GM18507 (cell line): ENCODE measurements around the gene M1AP.

Experiments used
- DNase-seq: peaks from one replicate; pipeline ENCODE4 v3.0.0; 2011; ENCODE audit warnings: low read depth; ENCODE audit not compliant: insufficient read length; ENCODE audit errors: extremely low spot score
- FAIRE-seq: peaks from 2 replicates; lab custom pipeline; 2011; peaks lifted over from hg19 to GRCh38; lab: Jason Lieb, UNC

M1AP gene

DNA sequence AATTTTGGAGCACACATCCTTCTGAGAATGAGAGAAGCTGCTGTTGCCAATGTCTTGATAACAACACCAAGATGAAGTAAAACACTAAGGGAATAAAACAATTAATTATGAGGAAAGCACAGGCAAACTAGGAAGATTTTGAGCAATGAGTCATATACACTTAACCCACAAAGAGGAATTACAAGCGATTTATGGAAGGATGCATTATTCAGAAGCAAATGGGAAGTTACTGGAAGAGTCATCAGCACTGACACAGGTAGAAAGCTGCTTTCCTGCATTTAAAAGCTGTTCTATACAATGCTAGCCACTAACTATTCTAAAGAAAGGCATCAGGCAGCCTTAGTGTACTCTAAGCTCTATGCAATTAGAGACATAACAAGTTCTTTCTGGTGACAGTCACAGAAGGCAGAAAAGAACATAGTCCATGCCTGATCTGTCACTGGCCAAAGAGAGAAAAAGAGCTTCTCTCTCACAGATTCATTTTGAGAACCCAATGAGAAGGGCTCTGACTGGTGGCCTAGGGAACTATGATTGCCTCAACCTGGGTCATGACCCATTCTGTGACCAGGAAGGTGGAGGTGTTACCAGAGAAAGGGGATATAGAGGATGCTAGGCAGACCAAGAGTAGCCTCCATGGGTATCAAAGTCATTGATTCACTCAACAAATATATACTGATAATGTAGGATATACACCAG, 45.4 kb downstream of the M1AP start:
- FAIRE-seq (no peak), DNase-seq (no peak)

DNA sequence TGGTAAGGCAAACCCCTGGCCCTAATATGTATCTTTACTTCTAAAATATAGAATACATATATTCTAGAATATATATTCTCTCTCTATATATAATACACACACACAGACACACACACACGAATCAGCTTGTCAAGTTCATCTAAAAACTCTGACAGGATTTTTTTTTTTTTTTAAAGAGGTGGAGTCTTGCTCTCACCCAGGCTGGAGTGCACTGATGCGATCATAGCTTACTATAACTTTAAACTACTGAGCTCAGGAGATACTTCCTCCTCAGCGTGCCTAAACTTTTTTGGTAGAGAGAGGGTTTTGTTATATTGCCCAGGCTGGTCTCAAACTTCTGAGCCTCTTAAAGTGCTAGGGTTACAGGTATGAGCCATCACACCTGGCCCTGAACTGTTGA, 48.5 kb downstream of the M1AP start:
- FAIRE-seq (no peak), DNase-seq (no peak)

DNA sequence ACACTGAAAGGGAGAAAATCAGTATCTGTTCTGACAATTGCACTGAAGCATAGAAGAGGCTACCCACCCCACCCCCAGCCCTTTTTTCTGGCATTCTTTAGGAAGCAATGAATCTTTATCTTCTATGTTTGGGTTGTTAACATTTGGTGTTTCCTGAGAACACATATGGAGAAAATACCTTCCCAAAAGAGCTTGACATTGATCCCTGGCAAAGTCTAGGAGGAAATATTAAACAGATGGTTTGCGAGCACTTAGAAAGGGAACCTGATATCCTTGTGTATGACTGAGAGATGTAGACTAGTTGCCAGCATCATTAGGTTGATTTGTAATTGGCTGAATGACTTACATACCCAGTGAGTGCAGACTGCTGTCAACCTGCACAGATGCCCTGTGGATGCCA, 50.7 kb downstream of the M1AP start:
- no peak for FAIRE-seq
- DNase-seq = no peak

DNA sequence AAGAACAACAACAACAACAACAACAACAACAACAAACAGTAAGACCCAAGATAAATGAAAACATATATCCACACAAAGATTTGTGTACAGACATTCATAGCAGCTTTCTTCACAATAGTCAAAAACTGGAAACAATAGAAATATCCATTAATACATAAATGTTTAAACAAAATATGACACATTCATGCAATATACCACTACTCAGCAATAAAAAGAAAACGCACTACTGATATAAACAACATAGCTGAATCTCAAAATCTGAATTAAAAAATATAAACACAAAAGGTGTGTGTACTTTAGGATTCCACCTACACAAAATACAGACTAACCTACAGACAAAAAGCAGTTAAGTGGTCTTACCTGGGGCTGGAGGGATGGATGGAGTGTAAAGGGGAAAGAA, 51.5 kb downstream of the M1AP start:
- DNase-seq = no peak
- FAIRE-seq = no peak

DNA sequence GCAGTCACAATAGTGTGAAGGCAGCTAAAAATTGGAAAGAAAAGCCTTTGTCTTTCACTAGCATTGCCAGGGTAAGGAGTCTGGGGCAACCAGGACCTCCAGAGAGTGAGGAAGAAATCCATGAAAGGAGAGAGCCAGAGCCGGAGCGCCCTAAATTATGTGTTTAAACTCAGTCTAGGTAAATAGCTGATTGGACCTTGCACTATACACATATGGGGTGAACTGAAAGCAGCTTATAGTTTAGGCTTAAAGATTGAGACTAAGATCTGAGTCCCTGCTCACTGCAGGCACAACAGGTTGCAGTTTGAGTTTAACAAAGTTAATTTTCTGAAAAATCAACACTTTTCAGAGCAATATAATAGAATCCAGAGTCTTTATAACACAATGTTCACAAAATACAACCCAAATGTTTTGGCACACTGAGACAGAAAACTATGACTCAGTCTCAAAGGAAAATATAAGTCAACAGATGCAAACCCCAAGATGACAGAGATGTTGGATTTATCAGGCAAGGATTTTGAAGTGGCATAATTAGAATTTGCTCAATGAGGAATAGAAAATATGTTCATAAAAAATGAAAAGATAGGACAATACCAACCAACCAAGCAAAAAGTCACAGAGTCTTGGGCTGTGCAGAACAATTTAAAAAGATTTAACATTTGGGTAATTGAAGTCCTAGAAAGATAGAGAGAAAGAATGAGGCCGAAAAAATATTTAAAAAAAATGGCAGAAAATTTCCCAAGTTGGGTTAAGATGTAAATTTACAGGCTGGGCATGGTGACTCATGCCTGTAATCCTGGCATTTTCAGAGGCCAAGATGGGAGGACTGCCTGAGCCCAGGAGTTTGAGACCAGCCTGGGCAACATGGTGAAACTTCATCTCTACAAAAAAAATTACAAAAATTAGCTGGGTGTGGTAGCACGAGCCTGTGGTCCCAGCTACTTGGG, 54.0 kb downstream of the M1AP start:
- DNase-seq = no peak
- no peak for FAIRE-seq

DNA sequence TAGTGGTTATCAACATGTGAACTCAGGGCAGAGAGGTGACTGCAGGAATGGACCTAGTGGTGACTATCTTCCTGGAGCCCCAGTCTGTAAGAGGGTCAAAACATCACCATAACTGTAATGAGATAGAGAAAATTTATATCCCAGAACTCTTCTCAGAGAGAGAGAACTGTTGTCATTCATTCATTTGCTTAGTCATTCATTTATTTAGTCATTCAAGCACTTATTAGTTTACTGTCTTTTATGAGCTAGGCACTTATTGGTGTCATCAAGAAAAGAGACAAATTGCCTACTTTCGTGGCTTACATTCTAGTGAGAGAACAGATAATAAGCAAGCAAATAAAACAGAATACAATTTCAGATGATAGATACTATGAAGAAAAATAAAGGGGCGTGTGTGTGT, 59.5 kb downstream of the M1AP start:
- FAIRE-seq (no peak), DNase-seq (no peak)

DNA sequence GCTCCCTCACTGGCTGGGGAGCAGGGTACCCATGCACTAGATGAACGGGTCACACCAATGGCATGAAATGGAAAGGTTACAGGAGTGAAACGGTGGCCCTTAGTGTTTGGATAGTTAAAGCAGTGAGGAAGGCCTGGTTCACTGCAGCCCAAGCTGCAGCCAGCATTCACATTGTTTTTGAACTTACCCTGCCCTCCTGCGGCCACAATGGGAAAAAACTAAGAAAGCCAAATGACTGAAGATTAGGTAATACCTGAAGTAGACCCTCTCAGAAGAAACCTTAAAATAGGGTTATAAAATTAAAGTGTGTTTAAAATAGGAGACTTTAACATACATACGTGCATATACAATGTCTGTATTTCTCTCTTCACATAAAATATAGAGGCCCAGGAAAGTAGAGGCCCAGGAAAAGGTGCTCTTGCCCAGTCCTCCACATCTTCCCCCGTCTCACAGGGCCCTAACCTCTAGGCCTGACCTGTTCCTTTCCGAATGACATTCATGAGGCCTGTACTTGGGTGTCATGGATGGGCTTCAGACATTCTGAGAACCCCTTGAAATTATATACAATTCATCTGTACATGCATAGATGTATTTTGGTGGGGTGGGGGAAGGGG, 60.4 kb downstream of the M1AP start:
- FAIRE-seq (peak; percentile 90), DNase-seq (peak; percentile 64)

DNA sequence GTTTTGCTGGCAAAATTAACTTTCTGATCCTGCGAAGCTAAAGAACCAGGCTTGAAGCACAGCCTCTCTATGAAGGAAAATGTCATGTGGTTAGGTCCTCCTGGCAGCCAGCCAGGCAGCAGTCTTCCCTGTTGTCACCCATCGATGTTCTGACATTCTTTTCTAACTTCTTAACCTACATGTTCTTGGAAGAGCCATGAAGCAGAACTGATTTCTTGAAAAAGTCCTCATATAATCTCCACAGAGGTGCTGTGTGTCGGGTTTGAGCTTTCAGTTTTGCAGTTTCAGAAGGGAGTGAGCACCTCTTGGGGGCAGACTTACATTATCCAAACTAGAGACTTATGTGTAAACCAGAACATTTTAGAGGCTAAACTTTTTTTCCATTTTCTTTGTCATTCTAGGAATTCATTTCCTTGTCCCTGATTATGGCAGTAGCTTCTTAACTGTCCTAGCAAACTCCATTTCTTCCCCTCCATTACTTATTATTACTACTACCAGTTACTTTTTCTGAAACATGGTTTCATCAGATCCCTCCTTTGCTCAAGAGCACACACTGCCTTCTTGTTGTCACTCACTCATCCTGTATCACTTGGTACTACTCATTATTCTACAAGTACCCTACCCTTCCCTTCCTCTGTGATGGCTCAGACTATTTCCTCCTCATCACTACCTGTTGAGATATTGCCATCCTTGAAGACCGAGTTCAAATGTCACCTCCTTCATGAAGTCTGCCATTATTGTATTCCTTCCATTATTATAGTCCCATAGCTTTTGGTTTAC, 62.5 kb downstream of the M1AP start:
- DNase-seq (no peak), FAIRE-seq (peak; percentile 87)

DNA sequence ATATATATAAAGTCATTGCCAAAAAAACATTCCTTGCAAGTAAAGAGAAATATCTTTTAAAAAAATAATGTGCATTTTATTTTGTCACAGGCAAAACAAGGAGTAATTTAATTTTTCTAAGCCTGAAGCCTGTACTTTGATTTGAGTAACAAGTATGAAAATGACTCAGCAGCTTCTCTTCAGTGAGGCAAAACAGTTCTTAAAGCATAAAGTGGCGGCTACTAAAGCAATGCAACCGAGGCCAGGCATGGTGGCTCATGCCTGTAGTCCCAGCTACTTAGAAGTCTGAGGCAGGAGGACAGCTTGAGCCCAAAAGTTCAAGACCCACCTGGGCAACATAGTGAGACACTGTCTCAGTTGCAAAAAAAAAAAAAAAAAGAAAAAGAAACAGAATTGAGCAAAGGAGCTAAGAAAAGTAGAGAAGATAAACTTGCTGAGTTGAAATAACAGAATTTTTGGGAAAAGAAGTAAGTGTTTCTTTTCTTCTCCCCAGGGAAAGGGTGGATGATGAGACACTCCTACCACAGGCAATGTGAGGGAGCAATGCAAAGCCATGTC, 64.0 kb downstream of the M1AP start:
- peak; percentile 69 for FAIRE-seq

DNA sequence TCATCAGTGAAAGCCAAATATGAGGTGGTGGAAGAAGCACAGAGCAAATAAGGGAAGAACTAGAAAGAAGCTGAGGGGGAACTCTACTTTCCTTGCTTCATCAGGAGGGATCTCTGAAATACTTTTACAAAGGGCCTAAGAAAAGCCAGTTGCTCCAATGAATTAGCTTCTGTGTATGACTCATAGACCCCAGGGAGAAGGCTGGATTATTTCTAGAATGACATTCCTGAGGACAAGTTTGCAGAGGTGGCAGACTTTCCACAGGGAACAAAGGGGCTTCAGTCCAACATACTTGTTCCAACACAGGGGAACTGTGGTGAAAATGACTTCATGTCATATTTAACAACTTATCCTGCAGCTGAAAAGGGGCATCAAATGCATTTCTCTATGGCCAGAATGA, 64.6 kb downstream of the M1AP start:
- DNase-seq = no peak
- no peak for FAIRE-seq

More for the DNA sequence above, 64.0 kb downstream of the M1AP start:
- DNase-seq = no peak

DNA sequence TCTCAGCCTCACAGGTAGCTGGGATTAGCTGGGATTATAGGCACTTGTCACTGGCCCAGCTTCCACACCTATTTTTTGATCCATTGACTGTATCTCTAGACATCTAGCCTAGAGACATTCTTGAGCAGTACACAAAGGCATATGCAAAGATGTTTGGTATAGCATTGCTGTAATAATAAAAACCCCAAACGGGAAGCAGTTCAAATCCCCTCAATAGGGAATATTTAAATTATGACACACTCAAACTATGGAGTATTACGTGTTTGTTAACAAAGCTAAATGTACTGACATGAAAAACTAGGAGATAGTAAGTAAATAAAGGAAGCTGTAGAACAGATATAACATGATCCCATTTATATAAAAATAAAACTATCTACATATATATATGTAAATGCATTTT, 65.9 kb downstream of the M1AP start:
- no peak for DNase-seq
- no peak for FAIRE-seq

DNA sequence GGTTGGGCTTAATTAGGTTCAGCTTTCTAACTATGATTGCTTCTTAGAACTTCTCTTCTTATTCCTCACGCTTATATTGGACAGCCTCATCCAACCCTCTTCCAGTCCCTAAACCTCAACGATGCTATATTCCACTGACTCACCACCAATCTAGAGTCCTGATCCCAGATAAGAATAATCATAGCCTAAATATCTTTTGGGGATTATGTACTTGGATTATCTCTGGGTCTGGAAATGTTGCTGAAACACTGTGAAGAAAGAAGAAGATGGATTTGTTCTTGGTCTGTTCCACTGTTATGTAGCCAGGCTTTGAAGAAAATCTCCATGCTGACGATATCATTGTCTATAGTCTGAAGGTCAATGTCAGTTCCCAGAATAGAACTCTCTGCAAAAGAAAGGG, 66.7 kb downstream of the M1AP start:
- DNase-seq = no peak

DNA sequence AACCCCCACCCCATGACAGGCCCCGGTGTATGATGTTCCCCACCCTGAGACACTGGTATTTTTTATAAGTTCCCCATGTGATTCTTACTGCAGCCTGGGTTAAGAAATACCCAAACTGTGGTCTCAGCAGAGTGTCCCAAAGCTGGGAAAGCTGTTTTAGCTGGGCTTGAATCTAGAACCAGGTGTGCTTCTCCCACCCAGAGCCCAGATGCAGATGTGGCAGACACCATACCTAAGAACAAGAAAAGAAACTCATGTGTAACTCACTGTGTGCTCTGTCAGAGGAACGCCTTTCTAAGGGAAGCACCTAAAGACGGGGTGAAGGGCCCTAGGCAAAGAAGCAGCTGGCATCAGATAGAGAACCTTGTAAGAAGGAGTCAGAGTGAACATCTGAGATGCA, 69.7 kb downstream of the M1AP start:
- no peak for DNase-seq
- peak; percentile 35 for FAIRE-seq

More for the DNA sequence above, 66.7 kb downstream of the M1AP start:
- no peak for FAIRE-seq

DNA sequence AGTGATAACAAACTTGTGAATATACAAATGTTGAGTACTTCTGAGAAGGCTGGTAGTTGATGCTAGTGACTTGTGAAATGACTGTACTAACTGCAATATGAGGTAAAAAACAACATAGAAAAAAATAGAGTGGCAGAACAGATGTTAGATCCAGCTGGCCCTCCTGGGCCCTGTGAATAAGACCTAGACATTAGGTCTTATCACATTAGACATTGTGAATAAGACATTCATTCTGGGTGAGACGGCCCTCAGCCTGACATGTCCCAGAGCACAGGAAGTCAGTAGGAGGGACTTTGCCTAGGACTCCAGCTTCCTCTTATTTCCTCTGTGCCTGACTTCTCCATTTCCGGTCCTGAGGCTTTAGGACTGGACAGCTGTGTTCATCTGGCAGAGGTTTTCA, 70.7 kb downstream of the M1AP start:
- DNase-seq (no peak), FAIRE-seq (peak; percentile 68)

DNA sequence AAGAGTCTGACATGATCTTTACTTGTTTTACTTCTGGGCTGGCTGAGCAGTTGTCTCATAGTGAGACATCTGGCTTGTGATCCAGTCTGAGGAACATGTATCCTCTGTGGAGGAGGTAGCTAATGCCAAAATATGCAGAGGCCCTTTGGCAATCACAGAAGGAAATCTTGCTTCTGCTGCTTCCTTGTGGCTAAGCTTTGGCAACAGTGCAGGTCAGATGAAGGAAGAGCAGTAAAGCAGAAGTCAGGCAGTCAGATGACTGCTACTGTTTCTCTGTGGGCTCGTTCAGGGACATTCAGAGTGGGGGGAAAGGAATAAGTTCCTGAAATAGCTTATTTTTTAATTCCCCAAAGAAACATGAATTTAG, 71.3 kb downstream of the M1AP start:
- peak; percentile 26 for FAIRE-seq
- no peak for DNase-seq

DNA sequence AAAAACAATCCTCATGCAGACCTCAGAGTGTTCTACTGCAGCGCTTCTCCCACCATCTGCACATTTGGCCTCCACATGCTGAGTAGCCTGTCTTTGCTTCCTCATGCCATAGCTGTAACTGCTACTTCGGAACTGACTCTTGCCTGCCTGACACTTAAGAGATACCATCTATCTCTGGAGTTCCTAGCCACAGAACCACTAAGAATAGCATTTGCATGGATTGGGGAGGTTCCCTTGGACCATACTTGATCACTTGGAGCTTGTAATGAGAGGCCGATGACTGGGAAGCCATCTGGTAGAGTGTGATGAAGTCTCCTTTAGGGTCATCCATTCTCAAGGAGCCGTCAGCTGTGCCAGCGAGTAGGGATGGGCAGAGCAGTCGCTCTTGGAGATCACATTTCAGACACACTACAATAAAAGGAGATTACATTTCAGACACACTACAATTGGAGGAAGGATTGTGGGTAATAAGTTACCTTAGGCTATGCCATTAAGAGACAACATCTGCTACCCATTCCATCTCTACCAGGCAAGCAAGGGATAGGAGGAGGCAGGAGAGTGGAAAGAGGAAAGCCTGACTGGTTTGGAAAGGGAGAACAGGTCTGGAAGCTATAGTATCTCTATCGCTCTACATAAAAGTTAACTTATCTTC, 71.8 kb downstream of the M1AP start:
- no peak for FAIRE-seq

DNA sequence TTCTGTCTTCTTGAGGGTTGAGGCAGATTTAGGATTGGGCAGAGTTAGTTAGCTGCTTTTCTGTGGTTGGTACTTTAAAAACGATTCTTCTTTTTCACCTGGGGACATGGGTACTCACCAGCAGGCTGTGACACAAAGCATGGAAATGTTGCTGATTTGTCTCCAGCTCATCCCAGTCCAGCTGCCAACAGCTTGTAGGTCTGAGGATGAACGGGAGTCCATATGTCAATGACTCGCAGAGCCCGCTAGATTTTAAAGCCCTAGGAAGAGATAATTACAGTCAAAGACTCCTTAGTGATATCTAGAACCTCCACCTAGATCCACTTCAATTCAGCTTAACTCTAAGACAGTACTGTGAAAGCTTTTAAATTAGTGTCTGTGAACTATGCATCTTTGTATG, 72.8 kb downstream of the M1AP start:
- FAIRE-seq (no peak), DNase-seq (no peak)

More for the DNA sequence above, 71.8 kb downstream of the M1AP start:
- DNase-seq = no peak

DNA sequence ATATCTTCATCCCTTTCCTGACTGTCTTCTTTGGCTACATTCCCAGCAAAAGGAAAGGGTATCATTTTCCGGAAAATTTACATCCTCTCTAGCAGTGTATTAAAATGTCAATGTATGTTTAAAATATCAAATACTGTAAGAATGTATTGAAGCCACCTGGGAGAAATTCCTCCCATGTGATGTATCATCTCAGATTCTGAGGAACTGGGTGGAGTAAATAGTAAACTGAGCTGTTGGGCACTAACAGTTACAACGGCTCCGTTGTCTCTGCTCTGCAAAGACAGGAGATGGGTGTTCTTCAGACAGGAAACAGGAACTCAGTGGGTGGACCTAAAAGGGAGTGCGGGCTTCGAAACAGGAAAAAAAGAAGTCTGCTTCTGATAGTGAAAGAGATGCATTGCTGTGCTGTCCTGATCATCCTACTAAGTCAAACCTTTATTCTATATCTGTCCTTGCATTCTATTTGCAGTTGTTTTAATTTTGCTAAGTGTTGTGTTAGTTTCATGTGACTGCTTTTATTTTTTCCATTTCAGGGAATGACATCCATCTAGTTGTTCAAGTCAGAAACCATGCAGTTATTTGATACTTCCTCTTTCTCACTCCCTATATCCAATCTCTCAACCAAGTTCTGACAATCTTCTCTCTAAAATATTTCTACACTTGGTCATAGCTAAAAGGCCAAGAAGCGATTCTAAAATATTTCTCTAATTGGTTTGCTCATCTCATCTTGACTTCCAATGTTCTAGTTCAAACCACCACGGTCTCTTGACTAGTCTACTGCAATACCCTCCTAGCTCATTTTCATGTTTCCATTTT, 74.2 kb downstream of the M1AP start:
- DNase-seq (no peak), FAIRE-seq (peak; percentile 95)
